ENCODE results near the gene PHPT1. TPM values are rescaled to one million over a fixed set of nuclear protein-coding genes. Genes with fewer than 3 reads are reported as not detected.
A peak's percentile ranks its signal among the peaks of the same experiment; 100 is the strongest.
"Not testable (repeated sequence)": the region's sequence is repeated elsewhere in the genome, so short reads cannot be mapped to it uniquely, and the experiment has no call there.

Gene PHPT1
- total and polyA plus RNA-seq, 2 experiments from 2014 or later: 86.2 to 437 TPM

DNA sequence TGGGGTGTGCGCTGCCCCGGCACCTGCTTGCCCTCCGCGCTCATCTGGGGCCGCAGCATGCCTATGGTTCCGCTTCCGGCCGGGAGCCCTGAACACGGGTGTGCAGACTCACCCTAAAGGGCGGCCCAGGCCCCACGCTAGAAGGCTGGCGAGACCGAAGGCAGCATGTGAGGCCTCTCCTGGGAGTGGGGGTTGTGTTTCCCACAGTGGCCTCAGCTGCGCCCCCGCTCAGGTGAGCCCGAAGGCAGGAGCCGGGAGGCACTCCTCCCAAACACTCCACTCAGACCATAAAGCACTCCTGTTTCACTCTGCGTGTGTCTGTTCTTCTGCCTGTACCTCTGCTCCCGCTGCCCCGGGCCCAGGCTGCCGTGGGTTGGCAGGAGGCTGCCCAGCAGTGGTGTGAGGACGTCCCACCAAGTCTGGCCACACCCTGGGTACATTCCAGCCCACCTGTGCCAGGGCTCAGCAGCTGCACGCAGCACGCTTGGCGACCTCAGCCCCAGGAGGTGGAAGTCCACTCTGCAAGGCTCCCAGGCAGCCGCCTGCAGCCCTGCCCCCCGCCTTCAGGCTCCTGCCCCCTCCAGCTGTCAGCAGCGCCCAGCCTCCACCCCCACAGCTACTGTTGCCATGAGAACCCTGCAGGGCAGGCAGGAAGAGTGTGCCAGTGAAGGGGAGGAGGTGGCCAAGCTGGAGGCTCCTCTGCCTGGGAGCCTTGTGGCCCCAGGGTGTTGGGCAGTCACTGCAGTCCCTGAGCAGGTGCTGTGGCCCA, 8.1 kb upstream of the PHPT1 start (continued):
- no peak for TF ChIP-seq NANOG (IDR thresholded peaks at IDR 0.05; ENCODE audit: borderline replicate concordance)

DNA sequence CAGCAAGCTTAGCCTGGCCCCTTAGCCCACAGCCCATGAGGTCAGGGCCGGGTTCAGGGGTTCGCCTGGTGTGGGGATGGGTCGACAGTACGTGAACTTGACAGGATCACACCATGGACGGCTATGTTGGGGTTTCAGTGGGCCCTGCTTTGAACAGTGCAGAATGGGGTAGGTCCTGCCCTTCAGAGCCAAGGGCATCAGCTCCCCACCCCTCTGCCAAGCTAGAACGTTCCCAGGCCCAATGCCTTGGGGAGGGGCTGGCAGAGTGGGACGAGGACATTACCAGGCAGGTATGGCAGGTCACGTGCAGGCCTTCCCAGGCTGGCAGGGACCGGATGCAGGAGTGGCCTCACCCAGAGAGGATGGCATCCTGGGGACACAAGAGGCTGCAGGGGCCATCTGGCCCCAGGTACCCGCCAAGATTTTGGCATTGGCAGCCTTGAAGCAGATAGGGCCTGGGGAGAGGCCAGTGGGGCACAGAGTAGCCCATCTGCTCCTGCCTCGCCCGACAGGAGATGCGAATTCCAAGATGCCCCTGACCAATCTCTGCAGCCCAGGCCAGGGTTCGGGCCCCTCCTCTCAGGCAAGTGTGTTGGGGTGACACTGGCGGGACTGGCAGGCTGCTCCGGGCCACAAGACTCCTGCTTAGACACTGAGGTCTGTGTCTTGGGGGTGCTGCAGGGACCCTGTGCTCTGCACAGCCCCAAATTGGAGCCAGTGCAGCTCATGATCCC, 7.4 kb upstream of the PHPT1 start:
- Histone ChIP-seq H3K4me3 (peak overlapping the region; percentile 46; the same call in 1 of the 2 replicates), H3K27me3 (ENCODE audit: insufficient read depth) (peaks cover 13% of the 10 kb centered on the region), H3K4me2 (peak overlapping the region; percentile 73; the same call in 1 of the 2 replicates), H3K4me1 (ENCODE audit: insufficient read depth) (peaks cover 15% of the 10 kb centered on the region; the same call in 1 of the 2 replicates)
- H3K4me3 Mint-ChIP-seq: peak overlapping the region; percentile 45; the same call in 2 of the 3 replicates
- not testable (repeated sequence) for H3K27ac Mint-ChIP-seq; DNase-seq (ENCODE audit: low spot score); H3K27ac ChIP-seq (ENCODE audit: low read depth); H3F3A ChIP-seq (replicated peaks; ENCODE audit: low read depth); H4K20me1 ChIP-seq (replicated peaks; ENCODE audit: insufficient read depth); H3K79me2 ChIP-seq (replicated peaks; ENCODE audit: insufficient read depth); H3K36me3 ChIP-seq (ENCODE audit: insufficient read depth); H3K9me2 ChIP-seq (ENCODE audit: insufficient read depth); H3K9me3 Mint-ChIP-seq; H2AFZ ChIP-seq
- H3K4me1 Mint-ChIP-seq: peaks cover 26% of the 10 kb centered on the region
- TF ChIP-seq POLR2AphosphoS5 (IDR thresholded peaks at IDR 0.05; ENCODE audit: low read depth): peak; percentile 29
- ATAC-seq: peak; percentile 1
- peaks cover 43% of the 10 kb centered on the region for H3K27me3 Mint-ChIP-seq (ENCODE audit: insufficient read depth, low read depth, poor library complexity)
- H3K36me3 Mint-ChIP-seq (ENCODE audit: low read depth): peaks cover 12% of the 10 kb centered on the region

DNA sequence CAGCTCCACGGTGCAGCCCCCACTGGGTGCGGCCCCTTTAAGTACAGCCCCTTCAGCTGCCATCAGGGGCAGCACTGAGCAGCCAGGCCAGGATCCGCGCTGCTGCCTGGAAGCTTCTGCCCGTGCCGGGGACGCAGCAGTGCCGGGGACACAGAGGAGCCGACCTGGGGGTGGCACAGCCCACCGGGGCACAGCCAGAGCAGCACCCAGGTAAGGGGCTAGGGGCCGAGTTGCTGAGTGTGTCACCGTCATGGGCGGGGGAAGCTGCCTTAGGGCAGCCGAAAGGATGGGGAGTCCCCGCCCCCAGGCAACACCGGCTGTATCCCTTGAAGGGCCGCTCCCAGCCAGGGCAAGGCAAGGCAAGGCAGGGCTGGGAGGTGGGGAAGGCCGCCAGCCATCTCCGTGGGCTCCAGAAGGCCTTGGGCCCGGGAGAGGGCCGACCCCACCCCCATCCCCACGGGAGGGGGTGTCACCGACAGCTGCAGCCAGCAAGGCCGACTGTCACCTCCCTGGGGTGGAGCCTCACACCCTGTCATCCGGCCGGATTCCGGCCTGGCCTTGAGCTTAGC, 6.7 kb upstream of the PHPT1 start, which contains the start of gene AJM1:
Gene AJM1 (plus strand): TSS at position 99 of the 569 bp plus-strand sequence. CDS start 1,937 bp downstream, outside the sequence.
- peak within 1 kb of the TSS; percentile 73 for H3K4me2 ChIP-seq

DNA sequence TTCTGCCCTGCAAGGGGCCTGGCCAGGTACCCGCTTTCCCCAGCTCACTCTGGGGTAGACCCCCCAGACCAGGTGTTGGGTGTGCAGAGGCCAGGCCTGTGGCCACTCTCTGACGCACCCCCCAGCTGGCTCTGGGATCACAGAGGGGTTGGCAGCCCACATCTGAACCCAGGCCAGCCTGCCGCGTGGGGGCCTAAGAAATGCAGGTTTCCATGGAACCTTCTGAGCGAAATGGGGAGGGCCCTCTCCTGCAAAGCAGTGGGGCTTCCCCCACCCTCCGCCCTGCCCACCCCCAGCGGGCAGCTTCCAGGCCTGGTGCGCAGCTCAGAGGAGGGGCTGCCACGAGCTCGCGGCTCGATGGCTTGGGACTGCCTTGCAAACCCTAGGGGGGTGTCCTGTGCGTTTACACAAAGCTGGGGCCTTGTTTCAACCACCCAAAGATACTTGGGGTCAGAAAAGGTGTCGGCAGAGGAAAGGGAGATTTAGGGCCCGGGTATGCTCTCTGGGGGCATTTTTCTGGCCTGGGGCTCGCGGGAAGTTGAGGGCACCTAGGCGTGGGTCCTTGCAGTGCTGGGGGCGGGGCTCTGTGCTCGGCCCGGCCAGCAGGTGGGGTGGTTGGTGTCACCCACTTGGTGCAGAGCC, 5.9 kb upstream of the PHPT1 start:
- ATAC-seq; H3K36me3 ChIP-seq (ENCODE audit: insufficient read depth); H2AFZ ChIP-seq; H3K27ac ChIP-seq (ENCODE audit: low read depth); H3K27ac Mint-ChIP-seq; H3K9me3 Mint-ChIP-seq; H4K20me1 ChIP-seq (replicated peaks; ENCODE audit: insufficient read depth); H3K79me2 ChIP-seq (replicated peaks; ENCODE audit: insufficient read depth); H3K4me2 ChIP-seq; H3F3A ChIP-seq (replicated peaks; ENCODE audit: low read depth); H3K9me2 ChIP-seq (ENCODE audit: insufficient read depth); DNase-seq (ENCODE audit: low spot score): not testable (repeated sequence)
- H3K4me3 ChIP-seq: peak overlapping the region; percentile 46; the same call in 1 of the 2 replicates
- Mint-ChIP-seq H3K4me3 (peak overlapping the region; percentile 54), H3K4me1 (peaks cover 26% of the 10 kb centered on the region), H3K27me3 (ENCODE audit: insufficient read depth, low read depth, poor library complexity) (peaks cover 52% of the 10 kb centered on the region), H3K36me3 (ENCODE audit: low read depth) (peaks cover 11% of the 10 kb centered on the region)
- peaks cover 15% of the 10 kb centered on the region; the same call in 1 of the 2 replicates for H3K4me1 ChIP-seq (ENCODE audit: insufficient read depth)
- H3K27me3 ChIP-seq (ENCODE audit: insufficient read depth): peaks cover 13% of the 10 kb centered on the region

More for the DNA sequence above, 6.7 kb upstream of the PHPT1 start, which contains the start of gene AJM1:
- peak; percentile 57 for ATAC-seq
- Mint-ChIP-seq H3K27ac (0 out of 2 replicates have a peak within 1 kb of the TSS, but pooled peaks have one; percentile 65), H3K36me3 (ENCODE audit: low read depth) (peaks cover 12% of the 10 kb centered on the region), H3K27me3 (ENCODE audit: insufficient read depth, low read depth, poor library complexity) (peaks cover 48% of the 10 kb centered on the region), H3K4me3 (peak within 1 kb of the TSS; percentile 45; the same call in 2 of the 3 replicates), H3K4me1 (peaks cover 26% of the 10 kb centered on the region)
- Histone ChIP-seq H3K4me1 (ENCODE audit: insufficient read depth) (peaks cover 15% of the 10 kb centered on the region; the same call in 1 of the 2 replicates), H3K27me3 (ENCODE audit: insufficient read depth) (peaks cover 13% of the 10 kb centered on the region), H3K4me3 (peak within 1 kb of the TSS; percentile 46; the same call in 1 of the 2 replicates)
- not testable (repeated sequence) for H3K27ac ChIP-seq (ENCODE audit: low read depth); H3K36me3 ChIP-seq (ENCODE audit: insufficient read depth); H3F3A ChIP-seq (replicated peaks; ENCODE audit: low read depth); H2AFZ ChIP-seq; H3K9me2 ChIP-seq (ENCODE audit: insufficient read depth); H3K9me3 Mint-ChIP-seq; H3K79me2 ChIP-seq (replicated peaks; ENCODE audit: insufficient read depth); H4K20me1 ChIP-seq (replicated peaks; ENCODE audit: insufficient read depth)
- peak; percentile 87 for DNase-seq (ENCODE audit: low spot score)
- TF ChIP-seq, protein P1, sequence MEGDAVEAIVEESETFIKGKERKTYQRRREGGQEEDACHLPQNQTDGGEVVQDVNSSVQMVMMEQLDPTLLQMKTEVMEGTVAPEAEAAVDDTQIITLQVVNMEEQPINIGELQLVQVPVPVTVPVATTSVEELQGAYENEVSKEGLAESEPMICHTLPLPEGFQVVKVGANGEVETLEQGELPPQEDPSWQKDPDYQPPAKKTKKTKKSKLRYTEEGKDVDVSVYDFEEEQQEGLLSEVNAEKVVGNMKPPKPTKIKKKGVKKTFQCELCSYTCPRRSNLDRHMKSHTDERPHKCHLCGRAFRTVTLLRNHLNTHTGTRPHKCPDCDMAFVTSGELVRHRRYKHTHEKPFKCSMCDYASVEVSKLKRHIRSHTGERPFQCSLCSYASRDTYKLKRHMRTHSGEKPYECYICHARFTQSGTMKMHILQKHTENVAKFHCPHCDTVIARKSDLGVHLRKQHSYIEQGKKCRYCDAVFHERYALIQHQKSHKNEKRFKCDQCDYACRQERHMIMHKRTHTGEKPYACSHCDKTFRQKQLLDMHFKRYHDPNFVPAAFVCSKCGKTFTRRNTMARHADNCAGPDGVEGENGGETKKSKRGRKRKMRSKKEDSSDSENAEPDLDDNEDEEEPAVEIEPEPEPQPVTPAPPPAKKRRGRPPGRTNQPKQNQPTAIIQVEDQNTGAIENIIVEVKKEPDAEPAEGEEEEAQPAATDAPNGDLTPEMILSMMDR (conservative IDR thresholded peaks at IDR 0.05; ENCODE audit: low read depth in 2 of 2): peak; percentile 63 to 77

Data from GM23338 (cell line).